Measurements from ENCODE around the gene PLA2G6.

The PLA2G6 gene

GRCh38 chr22:38068641-38069371 lies 112.8 kb downstream of the PLA2G6 start:
- DNase-seq: no peak

GRCh38 chr22:38067761-38068360 lies 113.8 kb downstream of the PLA2G6 start:
- DNase-seq: no peak

- no peak for DNase-seq
These were observed 114.6 kb downstream of the PLA2G6 start for GRCh38 chr22:38067028-38067415.

- DNase-seq: no peak
These were observed 115.1 kb downstream of the PLA2G6 start for GRCh38 chr22:38066381-38067027.

- no peak for DNase-seq
These were observed 116.1 kb downstream of the PLA2G6 start for GRCh38 chr22:38065539-38065938.

- DNase-seq: no peak
These were observed 118.8 kb downstream of the PLA2G6 start for GRCh38 chr22:38062791-38063190.
